Measurements from ENCODE around the gene TSEN54.
A peak's percentile ranks its signal among the peaks of the same experiment; 100 is the strongest.
"Not testable (repeated sequence)": the region's sequence is repeated elsewhere in the genome, so short reads cannot be mapped to it uniquely, and the experiment has no call there.

TSEN54 gene

DNA sequence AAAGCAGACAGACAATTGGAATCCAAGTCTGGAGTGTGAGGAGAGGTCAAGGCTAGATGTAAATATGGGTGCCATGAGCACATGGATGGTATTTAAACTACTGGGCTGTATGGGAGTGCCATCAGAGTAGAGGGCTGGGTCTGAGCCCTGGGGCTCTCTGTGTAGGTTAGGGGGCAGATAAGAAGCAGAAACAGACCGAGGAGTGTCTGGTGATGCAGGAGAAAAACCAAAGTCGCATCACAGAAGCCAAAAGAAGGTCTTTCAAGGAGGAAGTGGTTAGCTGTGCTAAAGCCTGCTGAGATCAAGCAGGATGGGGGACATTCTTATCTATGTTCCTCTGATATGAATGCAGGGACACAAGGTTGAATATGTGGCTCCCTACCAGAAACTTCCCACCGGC lies 1.9 kb downstream of the TSEN54 start:
- DNase-seq (ENCODE audit: low read depth, low spot score) = no peak

- DNase-seq (ENCODE audit: low read depth, low spot score) = no peak
These were observed 2.7 kb downstream of the TSEN54 start for GRCh38 chr17:75518983-75519537.

GRCh38 chr17:75520413-75520812 lies 4.1 kb downstream of the TSEN54 start:
- not testable (repeated sequence) for DNase-seq (ENCODE audit: low read depth, low spot score)

GRCh38 chr17:75521290-75521689 lies 5.0 kb downstream of the TSEN54 start:
- DNase-seq (ENCODE audit: low read depth, low spot score) = no peak

GRCh38 chr17:75521951-75522727 lies 5.8 kb downstream of the TSEN54 start:
- DNase-seq (ENCODE audit: low read depth, low spot score) = no peak

- no peak for DNase-seq (ENCODE audit: low read depth, low spot score)
These were observed 7.3 kb downstream of the TSEN54 start for GRCh38 chr17:75523647-75524046.

- DNase-seq (ENCODE audit: low read depth, low spot score) = no peak
These were observed 8.1 kb downstream of the TSEN54 start for GRCh38 chr17:75524269-75524969.

- peak; percentile 54 for DNase-seq (ENCODE audit: low read depth, low spot score)
These were observed 8.9 kb downstream of the TSEN54 start, which contains the start of gene LLGL2 for GRCh38 chr17:75524970-75525805. LLGL2 (plus strand) TSS chr17:75525697; CDS start chr17:75543427, 17,730 bp downstream.

DNA sequence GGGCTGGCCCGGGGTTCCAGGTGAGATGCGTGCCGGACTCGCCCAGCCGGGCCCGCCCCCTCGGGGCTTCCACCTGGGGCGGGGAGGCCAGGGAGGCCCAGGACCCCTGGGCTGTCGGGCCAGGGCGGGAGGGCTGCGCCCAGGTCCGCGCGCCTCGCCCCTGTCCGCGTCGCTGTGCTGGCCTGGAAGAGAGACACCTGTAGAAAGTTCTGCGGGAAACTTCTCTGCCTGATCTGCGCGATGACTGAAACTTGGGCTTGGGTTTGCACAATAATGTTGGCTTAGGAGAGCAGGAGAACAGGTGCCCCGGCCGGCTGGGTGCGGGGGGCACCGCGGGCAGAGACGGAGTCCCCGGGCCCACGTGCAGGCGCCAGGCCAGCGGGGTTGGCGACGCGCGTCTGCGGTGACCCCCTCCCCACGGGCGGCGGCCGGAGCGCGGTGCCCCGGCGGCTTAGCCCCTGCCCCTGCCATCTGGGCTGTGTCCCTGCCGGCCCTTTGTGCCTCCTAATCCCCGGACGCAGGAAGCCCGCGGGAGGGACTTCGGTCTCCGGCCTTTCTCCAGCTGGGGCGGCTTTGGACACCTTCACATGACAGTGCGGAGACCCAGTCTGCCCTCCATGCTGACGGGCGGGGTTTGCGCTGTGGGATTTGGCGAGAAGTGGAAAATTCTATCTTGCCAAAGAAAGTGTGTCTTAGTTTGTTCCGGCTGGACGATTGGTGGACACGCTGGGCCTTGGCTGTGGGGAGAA lies 9.7 kb downstream of the TSEN54 start:
- DNase-seq (ENCODE audit: low read depth, low spot score) = no peak

- no peak for DNase-seq (ENCODE audit: low read depth, low spot score)
These were observed 10.4 kb downstream of the TSEN54 start for GRCh38 chr17:75526555-75527270.

GRCh38 chr17:75530837-75531720 lies 14.8 kb downstream of the TSEN54 start:
- DNase-seq (ENCODE audit: low read depth, low spot score) = no peak

DNA sequence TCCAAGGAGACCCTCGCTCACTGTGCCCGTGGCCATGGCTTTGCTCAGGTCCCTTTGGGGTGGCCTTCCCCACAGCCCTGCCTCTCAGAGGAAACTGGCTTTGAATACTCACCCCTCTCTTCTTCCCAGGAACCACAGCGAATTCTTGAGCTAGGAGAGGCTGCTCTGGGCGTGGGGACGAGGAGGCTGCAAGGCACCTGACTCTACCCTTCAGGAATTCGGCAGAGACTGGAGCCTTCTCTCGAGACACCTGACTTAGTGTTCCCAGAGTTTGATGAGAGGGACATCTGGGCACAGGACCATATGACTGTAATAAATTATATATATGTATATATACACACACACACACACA lies 15.4 kb downstream of the TSEN54 start:
- DNase-seq (ENCODE audit: low read depth, low spot score) = no peak

- DNase-seq (ENCODE audit: low read depth, low spot score) = no peak
These were observed 18.8 kb downstream of the TSEN54 start for GRCh38 chr17:75535119-75535537.

GRCh38 chr17:75535871-75536270 lies 19.5 kb downstream of the TSEN54 start:
- DNase-seq (ENCODE audit: low read depth, low spot score) = no peak

- no peak for DNase-seq (ENCODE audit: low read depth, low spot score)
These were observed 20.0 kb downstream of the TSEN54 start for GRCh38 chr17:75536366-75536765.

GRCh38 chr17:75539967-75540729 lies 23.8 kb downstream of the TSEN54 start:
- no peak for DNase-seq (ENCODE audit: low read depth, low spot score)

GRCh38 chr17:75540923-75541503 lies 24.7 kb downstream of the TSEN54 start:
- no peak for DNase-seq (ENCODE audit: low read depth, low spot score)

GRCh38 chr17:75542229-75542628 lies 25.9 kb downstream of the TSEN54 start:
- DNase-seq (ENCODE audit: low read depth, low spot score) = no peak
